ENCODE data around the gene PMM1.
A peak's percentile ranks its signal among the peaks of the same experiment; 100 is the strongest.
"Not testable (repeated sequence)": the region's sequence is repeated elsewhere in the genome, so short reads cannot be mapped to it uniquely, and the experiment has no call there.

The PMM1 gene

GRCh38 chr22:41584881-41585280, 4.8 kb downstream of the PMM1 start:
- Histone ChIP-seq H3K4me1 (ENCODE audit: insufficient read depth, low read length) (peaks cover 8% of the 10 kb centered on the region), H3K9me3 (ENCODE audit: low read length) (no peaks in the 10 kb centered on the region), H3K36me3 (ENCODE audit: insufficient read depth, low read length) (peaks cover 13% of the 10 kb centered on the region), H3K4me3 (ENCODE audit: low read length) (no peak overlapping the region), H3K27me3 (ENCODE audit: insufficient read depth, low read length) (no peaks in the 10 kb centered on the region), H2AFZ (ENCODE audit: low read depth, low read length) (no peak overlapping the region)

GRCh38 chr22:41582694-41583093, 6.9 kb downstream of the PMM1 start:
- H3K4me3 ChIP-seq (ENCODE audit: low read length): no peak overlapping the region
- H3K36me3 ChIP-seq (ENCODE audit: insufficient read depth, low read length): peaks cover 24% of the 10 kb centered on the region
- H3K27me3 ChIP-seq (ENCODE audit: insufficient read depth, low read length): no peaks in the 10 kb centered on the region
- H3K9me3 ChIP-seq (ENCODE audit: low read length): no peaks in the 10 kb centered on the region
- H3K4me1 ChIP-seq (ENCODE audit: insufficient read depth, low read length): no peaks in the 10 kb centered on the region
- no peak overlapping the region for H2AFZ ChIP-seq (ENCODE audit: low read depth, low read length)

GRCh38 chr22:41579997-41580355, 9.7 kb downstream of the PMM1 start:
- Histone ChIP-seq H3K4me1 (ENCODE audit: insufficient read depth, low read length) (no peaks in the 10 kb centered on the region), H2AFZ (ENCODE audit: low read depth, low read length) (no peak overlapping the region), H3K36me3 (ENCODE audit: insufficient read depth, low read length) (peaks cover 34% of the 10 kb centered on the region), H3K27me3 (ENCODE audit: insufficient read depth, low read length) (no peaks in the 10 kb centered on the region), H3K9me3 (ENCODE audit: low read length) (no peaks in the 10 kb centered on the region), H3K4me3 (ENCODE audit: low read length) (no peak overlapping the region)

- no peak overlapping the region for H2AFZ ChIP-seq (ENCODE audit: low read depth, low read length)
- H3K4me1 ChIP-seq (ENCODE audit: insufficient read depth, low read length): no peaks in the 10 kb centered on the region
- no peaks in the 10 kb centered on the region for H3K9me3 ChIP-seq (ENCODE audit: low read length)
- H3K27me3 ChIP-seq (ENCODE audit: insufficient read depth, low read length): no peaks in the 10 kb centered on the region
- H3K36me3 ChIP-seq (ENCODE audit: insufficient read depth, low read length): peaks cover 30% of the 10 kb centered on the region
- H3K4me3 ChIP-seq (ENCODE audit: low read length): no peak overlapping the region
Measured at GRCh38 chr22:41579297-41579996, 10.2 kb downstream of the PMM1 start.

- Histone ChIP-seq H3K4me1 (ENCODE audit: insufficient read depth, low read length) (no peaks in the 10 kb centered on the region), H3K27me3 (ENCODE audit: insufficient read depth, low read length) (no peaks in the 10 kb centered on the region), H2AFZ (ENCODE audit: low read depth, low read length) (no peak overlapping the region), H3K9me3 (ENCODE audit: low read length) (no peaks in the 10 kb centered on the region), H3K4me3 (ENCODE audit: low read length) (no peak overlapping the region), H3K36me3 (ENCODE audit: insufficient read depth, low read length) (peaks cover 27% of the 10 kb centered on the region)
Measured at GRCh38 chr22:41578818-41579217, 10.8 kb downstream of the PMM1 start.

- Histone ChIP-seq H3K27me3 (ENCODE audit: insufficient read depth, low read length) (no peaks in the 10 kb centered on the region), H3K36me3 (ENCODE audit: insufficient read depth, low read length) (peaks cover 27% of the 10 kb centered on the region), H3K9me3 (ENCODE audit: low read length) (no peaks in the 10 kb centered on the region), H3K4me3 (ENCODE audit: low read length) (no peak overlapping the region), H3K4me1 (ENCODE audit: insufficient read depth, low read length) (no peaks in the 10 kb centered on the region), H2AFZ (ENCODE audit: low read depth, low read length) (no peak overlapping the region)
Measured at GRCh38 chr22:41578114-41578513, 11.5 kb downstream of the PMM1 start.

- Histone ChIP-seq H3K4me1 (ENCODE audit: insufficient read depth, low read length) (no peaks in the 10 kb centered on the region), H3K9me3 (ENCODE audit: low read length) (no peaks in the 10 kb centered on the region), H3K27me3 (ENCODE audit: insufficient read depth, low read length) (no peaks in the 10 kb centered on the region), H2AFZ (ENCODE audit: low read depth, low read length) (no peak overlapping the region), H3K36me3 (ENCODE audit: insufficient read depth, low read length) (peaks cover 25% of the 10 kb centered on the region), H3K4me3 (ENCODE audit: low read length) (no peak overlapping the region)
Measured at GRCh38 chr22:41576877-41577276, 12.8 kb downstream of the PMM1 start.

- Histone ChIP-seq H3K36me3 (ENCODE audit: insufficient read depth, low read length) (peaks cover 25% of the 10 kb centered on the region), H3K9me3 (ENCODE audit: low read length) (no peaks in the 10 kb centered on the region), H3K4me1 (ENCODE audit: insufficient read depth, low read length) (no peaks in the 10 kb centered on the region), H2AFZ (ENCODE audit: low read depth, low read length) (no peak overlapping the region), H3K27me3 (ENCODE audit: insufficient read depth, low read length) (no peaks in the 10 kb centered on the region), H3K4me3 (ENCODE audit: low read length) (no peak overlapping the region)
Measured at GRCh38 chr22:41575533-41575932, 14.1 kb downstream of the PMM1 start.

GRCh38 chr22:41574847-41575381, 14.7 kb downstream of the PMM1 start:
- Histone ChIP-seq H3K4me3 (ENCODE audit: low read length) (no peak overlapping the region), H3K4me1 (ENCODE audit: insufficient read depth, low read length) (no peaks in the 10 kb centered on the region), H3K27me3 (ENCODE audit: insufficient read depth, low read length) (no peaks in the 10 kb centered on the region), H2AFZ (ENCODE audit: low read depth, low read length) (no peak overlapping the region), H3K36me3 (ENCODE audit: insufficient read depth, low read length) (peaks cover 23% of the 10 kb centered on the region), H3K9me3 (ENCODE audit: low read length) (no peaks in the 10 kb centered on the region)

- Histone ChIP-seq H3K4me1 (ENCODE audit: insufficient read depth, low read length) (peaks cover 10% of the 10 kb centered on the region), H3K4me3 (ENCODE audit: low read length) (no peak overlapping the region), H2AFZ (ENCODE audit: low read depth, low read length) (no peak overlapping the region), H3K27me3 (ENCODE audit: insufficient read depth, low read length) (no peaks in the 10 kb centered on the region), H3K9me3 (ENCODE audit: low read length) (no peaks in the 10 kb centered on the region), H3K36me3 (ENCODE audit: insufficient read depth, low read length) (peaks cover 14% of the 10 kb centered on the region)
Measured at GRCh38 chr22:41573677-41574076, 16.0 kb downstream of the PMM1 start.

- not testable (repeated sequence) for H3K4me3 ChIP-seq (ENCODE audit: low read length); H3K27me3 ChIP-seq (ENCODE audit: insufficient read depth, low read length); H3K9me3 ChIP-seq (ENCODE audit: low read length); H2AFZ ChIP-seq (ENCODE audit: low read depth, low read length); H3K36me3 ChIP-seq (ENCODE audit: insufficient read depth, low read length)
- H3K4me1 ChIP-seq (ENCODE audit: insufficient read depth, low read length): peaks cover 15% of the 10 kb centered on the region
Measured at GRCh38 chr22:41572305-41572704, 17.3 kb downstream of the PMM1 start.

GRCh38 chr22:41571786-41572185, 17.9 kb downstream of the PMM1 start:
- Histone ChIP-seq H3K9me3 (ENCODE audit: low read length) (no peaks in the 10 kb centered on the region), H3K4me3 (ENCODE audit: low read length) (no peak overlapping the region), H3K27me3 (ENCODE audit: insufficient read depth, low read length) (no peaks in the 10 kb centered on the region), H3K36me3 (ENCODE audit: insufficient read depth, low read length) (peaks cover 4% of the 10 kb centered on the region), H3K4me1 (ENCODE audit: insufficient read depth, low read length) (peaks cover 15% of the 10 kb centered on the region), H2AFZ (ENCODE audit: low read depth, low read length) (no peak overlapping the region)

- Histone ChIP-seq H3K27me3 (ENCODE audit: insufficient read depth, low read length) (no peaks in the 10 kb centered on the region), H2AFZ (ENCODE audit: low read depth, low read length) (no peak overlapping the region), H3K4me3 (ENCODE audit: low read length) (no peak overlapping the region), H3K9me3 (ENCODE audit: low read length) (no peaks in the 10 kb centered on the region), H3K4me1 (ENCODE audit: insufficient read depth, low read length) (peaks cover 18% of the 10 kb centered on the region), H3K36me3 (ENCODE audit: insufficient read depth, low read length) (no peaks in the 10 kb centered on the region)
Measured at GRCh38 chr22:41570221-41570620, 19.4 kb downstream of the PMM1 start.

GRCh38 chr22:41568811-41569210, 20.8 kb downstream of the PMM1 start:
- H3K4me3 ChIP-seq (ENCODE audit: low read length): no peak overlapping the region

More at GRCh38 chr22:41568811-41569210, 20.8 kb downstream of the PMM1 start:
- no peaks in the 10 kb centered on the region for H3K27me3 ChIP-seq (ENCODE audit: insufficient read depth, low read length)
- H3K4me1 ChIP-seq (ENCODE audit: insufficient read depth, low read length): peaks cover 18% of the 10 kb centered on the region
- peak overlapping the region; percentile 19 for H2AFZ ChIP-seq (ENCODE audit: low read depth, low read length)
- no peaks in the 10 kb centered on the region for H3K36me3 ChIP-seq (ENCODE audit: insufficient read depth, low read length)
- no peaks in the 10 kb centered on the region for H3K9me3 ChIP-seq (ENCODE audit: low read length)
